Measurements from ENCODE around the gene PARP8.

GRCh38 chr5:50807661-50808060 is 141.2 kb downstream of the PARP8 start:
- TF ChIP-seq CTCF (conservative IDR thresholded peaks at IDR 0.05) = no peak
- no peak for TF ChIP-seq ZFX (IDR thresholded peaks at IDR 0.05)

All from C4-2B (cell line).